HG03442 (cell line): ENCODE results near the gene THAP7.

Source experiments
- ATAC-seq: cut with Tn5 transposase; IDR thresholded peaks from one replicate; pipeline ENCODE4 v1.9.1; 2021; ENCODE audit warnings: mild to moderate bottlenecking, moderate library complexity; ENCODE audit not compliant: unreplicated experiment

Gene THAP7

DNA sequence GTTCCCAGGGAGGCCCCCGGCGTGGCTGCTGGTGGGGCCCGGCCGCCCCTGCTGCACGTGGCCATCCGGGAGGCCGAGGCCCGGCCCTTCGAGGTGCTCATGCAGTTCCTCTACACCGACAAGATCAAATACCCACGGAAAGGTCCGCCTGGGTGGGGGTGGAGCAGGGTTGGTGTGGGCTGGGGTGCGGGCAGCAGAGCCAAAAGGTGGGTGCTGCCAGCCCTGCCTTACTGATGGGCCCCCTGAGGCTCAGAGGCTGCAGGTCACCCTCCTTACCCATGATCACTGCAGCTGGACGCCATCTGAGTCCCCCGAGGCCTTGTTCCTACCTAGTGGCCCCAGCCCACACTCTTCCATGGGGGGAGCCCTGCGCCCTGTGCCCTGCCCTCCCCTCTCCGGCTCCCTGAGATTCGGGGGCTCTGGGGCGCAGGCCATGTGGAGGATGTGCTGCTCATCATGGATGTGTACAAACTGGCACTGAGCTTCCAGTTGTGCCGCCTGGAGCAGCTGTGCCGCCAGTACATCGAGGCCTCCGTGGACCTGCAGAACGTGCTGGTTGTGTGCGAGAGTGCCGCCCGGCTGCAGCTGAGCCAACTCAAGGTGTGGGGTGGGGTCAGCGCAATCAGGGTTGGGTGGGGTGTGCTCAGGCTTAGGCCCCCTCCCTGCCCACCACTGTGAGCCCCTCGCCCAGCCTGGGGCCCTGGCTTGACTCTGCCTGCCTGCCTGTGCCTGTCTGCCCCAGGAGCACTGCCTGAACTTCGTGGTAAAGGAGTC, 7.6 kb downstream of the THAP7 start:
- ATAC-seq, result no peak

DNA sequence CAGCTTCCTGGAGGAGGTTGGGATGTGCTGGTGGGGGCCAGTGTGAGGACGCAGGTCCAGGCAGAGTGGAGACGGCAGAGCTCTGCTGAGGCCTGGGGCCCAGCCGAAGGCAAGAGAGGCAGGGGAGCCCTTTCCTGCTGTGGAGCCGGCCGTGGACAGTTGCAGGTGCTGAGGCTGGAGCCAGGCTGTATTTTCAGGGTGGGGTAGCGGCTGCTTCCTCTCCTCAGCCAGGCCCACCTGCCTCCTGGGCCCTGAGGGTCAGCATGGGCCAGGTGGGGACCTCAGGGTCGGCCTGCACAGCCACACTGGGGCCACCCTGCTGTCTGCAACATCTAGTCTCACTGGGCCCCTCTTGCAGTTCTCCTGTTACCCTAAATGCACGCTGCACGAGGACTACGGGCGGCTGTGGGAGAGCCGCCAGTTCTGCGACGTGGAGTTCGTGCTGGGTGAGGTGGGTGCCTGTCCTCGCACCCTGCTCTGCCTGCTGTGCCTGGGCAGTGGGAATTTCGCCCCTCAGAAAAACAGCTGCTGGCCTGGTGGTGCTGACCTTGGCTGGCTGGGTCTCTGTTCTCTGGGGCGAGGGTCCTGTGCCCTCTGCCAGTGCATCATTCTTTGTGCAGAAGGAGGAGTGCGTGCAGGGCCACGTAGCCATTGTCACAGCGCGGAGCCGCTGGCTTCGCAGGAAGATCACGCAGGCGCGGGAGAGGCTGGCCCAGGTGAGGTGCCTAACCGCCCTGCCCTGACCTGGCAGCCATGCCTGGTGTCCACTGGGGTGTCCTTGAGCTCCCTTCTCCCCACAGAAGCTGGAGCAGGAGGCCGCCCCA, 8.4 kb downstream of the THAP7 start:
- no peak for ATAC-seq

DNA sequence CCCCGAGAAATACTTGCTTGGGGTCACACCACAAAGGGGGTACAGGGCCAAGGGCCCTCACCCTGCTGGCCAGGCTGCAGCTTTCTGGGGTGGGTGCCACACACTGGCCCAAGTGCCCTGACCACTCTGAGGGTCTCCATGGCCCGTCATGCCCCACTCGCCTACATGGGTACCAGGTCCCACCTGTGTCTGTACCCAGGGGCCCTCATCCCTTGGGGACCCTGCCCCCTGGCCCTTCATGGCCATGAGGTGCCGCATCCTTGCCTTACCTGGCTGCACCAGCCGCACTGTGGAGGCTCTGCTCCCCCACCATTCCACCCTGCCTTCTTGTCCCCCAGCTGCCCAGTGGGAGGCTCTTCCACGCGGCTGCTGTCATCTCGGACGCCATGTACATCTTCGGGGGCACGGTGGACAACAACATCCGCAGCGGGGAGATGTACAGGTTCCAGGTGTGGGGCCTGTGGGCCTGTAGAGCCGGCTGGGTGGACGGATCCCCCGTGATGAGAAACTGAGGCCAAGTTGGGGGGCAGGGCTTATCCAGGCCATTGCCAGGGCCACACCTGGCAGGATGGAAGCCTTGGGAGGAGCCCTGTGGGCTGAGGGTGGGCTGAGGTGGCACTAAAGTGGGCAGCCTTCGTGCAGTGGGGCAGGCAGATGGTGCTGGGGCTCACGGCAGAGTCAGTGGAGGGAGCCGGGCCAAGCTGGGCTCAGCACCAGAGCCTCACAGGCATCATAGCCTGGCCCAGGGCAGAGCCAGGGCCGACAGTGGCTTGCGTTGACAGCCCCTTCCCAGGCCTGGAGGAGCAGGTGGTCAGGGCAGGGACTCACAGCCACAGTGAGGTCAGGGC, 9.2 kb downstream of the THAP7 start:
- no peak for ATAC-seq

DNA sequence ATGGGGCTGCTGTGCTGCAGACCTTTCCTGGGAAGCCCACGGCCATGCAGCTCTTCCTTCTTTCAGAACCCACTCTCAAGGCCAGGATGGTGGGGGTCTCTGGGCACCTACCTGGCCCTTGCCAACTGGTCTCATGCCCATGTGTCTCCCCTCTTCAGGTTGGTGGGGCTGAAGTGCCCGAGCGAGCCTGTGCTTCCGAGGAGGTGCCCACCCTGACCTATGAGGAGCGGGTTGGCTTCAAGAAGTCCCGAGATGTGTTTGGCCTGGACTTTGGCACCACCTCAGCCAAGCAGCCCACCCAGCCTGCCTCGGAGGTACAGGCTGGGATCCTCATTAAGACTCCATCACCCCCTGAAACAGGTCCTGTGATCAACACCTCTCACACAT, 9.9 kb downstream of the THAP7 start:
- ATAC-seq, result no peak

DNA sequence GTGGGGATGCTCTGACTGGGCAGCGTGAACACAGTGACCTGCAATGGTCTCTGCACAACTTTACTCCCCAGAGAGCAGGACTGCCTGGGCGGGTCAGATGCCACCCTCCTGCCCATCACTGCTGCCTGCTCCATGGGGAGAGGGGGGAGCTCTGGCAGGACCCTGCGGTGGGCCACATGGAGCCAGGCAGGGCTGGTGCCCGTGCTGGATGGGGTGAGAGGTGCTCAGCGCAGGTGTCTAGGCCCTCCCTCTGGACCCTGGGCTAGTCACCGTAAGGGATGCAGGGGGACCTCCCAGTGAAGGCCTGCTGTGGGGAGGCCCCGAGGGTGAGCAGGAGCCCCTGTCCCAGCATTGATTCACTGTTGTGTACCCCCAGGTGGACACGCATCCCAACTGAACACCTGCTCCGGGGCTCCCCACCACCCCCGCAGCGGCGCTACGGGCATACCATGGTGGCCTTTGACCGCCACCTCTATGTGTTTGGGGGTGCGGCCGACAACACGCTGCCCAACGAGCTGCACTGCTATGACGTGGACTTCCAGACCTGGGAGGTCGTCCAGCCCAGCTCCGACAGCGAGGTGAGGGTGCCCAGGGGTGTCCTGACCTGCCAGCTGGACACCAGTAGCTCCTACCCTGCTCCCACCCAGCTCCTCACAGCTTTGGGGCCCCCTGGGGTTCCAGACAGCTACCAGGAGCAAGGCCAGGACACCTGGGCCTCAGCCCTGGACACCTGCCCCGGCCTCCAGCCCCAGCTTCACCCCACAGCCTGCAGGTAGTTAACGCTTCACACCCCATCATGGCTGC, 10.5 kb downstream of the THAP7 start:
- no peak for ATAC-seq

DNA sequence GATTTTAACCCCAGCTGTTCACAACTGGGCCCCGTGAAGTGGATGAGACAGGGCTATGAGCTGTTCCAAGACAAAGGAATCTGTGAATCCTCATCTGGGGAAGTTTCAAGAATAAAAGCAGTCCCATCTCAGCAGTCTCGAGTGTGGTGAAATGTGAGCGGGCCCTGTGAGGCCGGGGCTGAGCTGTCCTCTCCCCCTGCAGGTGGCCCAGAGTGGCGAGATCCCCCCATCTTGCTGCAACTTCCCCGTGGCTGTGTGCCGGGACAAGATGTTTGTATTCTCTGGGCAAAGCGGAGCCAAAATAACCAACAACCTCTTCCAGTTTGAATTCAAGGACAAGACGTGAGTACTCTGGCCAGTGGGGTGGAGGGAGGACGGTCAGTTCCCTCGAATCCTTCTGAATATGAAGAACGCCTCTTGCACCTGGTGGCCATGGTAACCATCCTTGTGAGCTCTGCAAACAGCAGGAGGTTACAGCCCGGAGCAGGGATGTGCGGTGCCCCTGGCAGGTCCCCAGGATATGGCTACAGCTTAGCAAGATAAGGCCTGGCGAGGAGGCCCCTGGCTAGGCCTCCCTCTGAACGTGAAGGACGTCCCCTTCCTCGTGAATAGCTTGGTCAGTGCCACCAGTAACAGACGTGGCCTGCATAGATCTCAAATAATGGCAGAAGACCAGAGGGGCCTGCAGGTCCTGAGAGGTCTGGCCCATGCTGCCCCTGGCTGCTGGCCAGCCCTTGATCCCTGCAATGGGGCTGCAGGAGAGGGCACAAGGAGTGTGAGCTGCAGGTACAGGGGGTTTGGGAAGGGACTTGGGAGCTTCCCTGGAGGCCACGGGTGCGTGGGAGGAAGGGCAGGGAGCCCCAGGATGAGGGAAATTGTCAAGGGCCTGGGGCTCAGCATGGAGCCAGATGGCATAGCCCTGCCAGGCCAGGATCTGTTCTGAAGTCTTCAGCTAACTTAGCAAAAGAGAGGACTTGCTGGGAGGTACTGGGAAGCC, 11.4 kb downstream of the THAP7 start:
- no peak for ATAC-seq

DNA sequence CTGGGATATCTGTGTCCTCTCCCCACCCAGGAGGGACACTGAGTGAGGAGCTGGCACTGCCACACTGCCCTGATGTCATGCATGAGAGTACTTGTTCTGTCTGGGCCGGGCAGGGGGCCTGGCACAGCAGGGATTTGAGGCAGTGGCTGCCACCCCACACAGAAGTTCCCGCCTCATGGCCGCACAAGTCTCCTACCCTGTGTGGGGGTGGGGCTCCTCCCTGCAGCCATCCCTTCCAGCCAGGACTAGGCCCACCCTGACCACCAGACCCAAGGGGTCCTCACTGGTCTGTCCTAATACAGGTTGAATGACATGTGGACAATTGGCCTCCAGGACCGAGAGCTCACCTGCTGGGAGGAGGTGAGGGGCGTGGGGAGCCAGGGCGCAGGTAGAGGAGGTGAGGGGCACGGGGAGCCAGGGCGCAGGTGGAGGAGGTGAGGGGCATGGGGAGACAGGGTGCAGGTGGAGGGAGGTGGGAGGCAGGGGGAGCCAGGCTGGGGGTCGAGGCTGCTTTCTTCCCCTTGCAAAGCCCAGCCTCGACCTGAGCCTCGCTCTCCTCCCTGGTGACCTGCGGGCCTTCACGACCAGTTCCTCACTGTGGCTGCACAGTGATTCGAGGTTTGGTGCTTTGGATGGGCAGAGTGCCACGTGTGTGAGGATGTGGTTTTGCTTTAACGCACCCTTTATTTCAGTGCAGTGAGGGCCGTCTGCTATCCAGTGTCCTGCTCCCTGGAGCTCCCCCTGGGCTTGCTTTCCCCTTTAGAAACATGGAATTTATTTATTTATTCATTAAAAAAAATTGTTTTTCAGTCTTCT, 12.4 kb downstream of the THAP7 start:
- ATAC-seq, result no peak

DNA sequence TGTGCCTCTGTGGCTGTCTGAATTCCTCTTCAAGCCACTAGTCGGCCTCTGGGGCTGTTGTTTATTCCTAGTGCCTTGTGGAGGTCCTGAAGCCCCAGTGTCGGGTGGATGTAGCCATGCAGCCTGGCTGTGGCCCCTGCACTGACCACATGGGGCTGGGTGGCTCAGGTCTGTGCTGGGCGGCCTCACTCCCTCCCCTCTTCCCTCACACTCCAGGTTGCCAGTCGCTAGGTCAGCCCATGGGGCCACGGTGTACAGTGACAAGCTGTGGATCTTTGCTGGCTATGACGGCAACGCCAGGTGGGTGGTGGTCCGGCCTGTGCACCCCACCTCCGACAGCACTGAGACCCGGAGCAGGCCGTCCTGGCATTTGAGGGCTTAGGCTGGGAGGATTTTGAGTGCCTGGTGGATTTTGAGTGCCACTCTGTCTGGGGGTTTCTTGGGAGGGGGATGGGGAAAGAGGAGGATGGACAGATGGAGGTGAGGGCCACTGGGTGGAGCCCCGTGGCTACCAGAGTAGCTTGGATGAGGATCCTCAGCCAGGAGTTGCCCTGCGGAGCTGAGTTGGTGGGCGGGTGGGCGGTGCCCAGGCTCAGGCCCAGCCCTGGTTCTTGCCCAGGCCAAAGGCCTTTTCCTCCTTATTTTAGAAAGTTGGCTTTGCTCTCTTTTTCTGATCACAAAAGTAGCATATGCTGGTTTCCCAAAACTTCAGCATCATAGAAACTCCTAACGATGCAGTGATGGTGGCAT, 13.2 kb downstream of the THAP7 start:
- no peak for ATAC-seq

DNA sequence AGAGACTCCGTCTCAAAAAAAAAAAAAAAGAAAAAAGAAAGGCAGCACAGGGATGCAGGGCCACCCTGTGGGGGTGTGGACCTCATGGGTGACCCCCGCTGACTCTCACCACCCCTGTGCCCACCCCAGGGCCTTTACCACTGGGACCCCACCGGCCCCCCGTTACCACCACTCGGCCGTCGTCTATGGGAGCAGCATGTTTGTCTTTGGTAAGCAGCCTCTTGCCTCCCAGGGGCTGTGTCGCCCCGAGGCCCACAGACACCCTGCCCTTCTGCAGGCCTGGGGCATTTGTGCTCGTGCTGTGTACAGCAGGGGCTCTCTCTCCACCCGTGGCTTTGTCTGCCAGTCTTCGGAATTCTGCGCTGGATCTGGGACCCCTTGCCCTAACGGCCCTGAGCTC, 14.5 kb downstream of the THAP7 start:
- no peak for ATAC-seq

DNA sequence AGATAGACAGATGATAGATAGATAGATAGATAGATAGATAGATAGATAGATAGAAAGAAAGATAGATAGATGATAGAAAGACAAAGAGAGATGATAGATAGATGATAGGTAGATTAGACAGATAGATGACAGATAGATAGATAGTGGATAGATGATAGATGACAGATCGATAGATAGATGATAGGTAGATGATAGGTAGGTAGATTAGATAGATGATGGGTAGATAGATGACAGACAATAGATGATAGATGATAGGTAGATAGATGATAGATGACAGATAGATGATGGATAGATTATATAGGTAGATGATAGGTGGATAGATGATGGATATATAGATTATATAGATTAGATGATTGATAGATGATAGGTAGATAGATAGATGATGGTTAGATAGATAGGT, 15.6 kb downstream of the THAP7 start:
- no peak for ATAC-seq

DNA sequence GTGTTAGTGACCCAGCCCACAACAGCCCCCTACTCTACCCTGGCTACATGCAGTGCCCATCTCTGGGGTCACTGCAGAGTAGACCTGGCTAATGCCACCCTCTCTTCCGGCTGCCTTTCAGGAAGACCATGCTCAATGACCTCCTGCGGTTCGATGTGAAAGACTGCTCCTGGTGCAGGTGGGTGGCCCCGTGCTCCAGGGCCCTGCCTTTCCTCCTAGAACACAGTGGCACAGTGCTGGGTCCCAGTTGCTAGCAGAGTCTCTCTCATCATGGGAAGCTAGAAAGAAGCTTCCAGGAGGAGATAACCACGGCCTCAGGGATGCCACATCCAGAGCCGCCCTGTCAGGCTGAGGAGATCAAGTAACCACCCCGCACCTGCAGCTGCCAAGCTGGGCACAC, 16.2 kb downstream of the THAP7 start:
- no peak for ATAC-seq

DNA sequence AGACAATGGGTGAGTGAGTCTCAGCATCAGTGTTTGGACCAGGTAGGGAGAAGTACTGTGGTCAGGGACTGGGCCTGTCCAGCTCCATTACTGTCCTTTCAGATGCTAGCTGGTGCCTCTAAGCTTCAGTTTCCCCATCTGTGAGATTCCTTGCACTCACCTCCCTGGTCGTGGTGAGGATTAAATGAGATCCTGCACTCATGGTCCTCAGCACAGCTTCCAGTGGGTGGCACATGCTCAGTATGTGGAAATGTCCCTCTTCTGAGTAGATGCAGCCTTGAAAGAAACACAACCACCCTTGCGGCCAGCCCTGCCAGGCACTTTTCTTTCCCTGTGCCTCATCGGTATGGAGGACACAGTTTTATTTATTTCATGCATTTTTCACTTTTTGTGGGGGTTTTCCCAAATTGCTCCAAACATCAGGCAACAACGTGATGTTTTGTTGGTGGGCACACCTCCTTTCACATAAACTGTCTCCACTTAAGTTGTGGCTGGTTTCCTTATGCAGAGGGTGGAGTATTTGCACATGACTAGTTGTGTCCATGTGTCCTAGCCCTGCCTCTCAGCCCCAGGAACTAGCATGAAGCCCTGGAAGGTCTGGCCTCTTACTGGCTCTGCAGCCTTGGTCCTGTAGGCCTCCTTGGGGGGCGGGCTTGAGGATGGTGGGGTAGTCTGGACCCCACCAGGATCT, 18.7 kb downstream of the THAP7 start:
- no peak for ATAC-seq

DNA sequence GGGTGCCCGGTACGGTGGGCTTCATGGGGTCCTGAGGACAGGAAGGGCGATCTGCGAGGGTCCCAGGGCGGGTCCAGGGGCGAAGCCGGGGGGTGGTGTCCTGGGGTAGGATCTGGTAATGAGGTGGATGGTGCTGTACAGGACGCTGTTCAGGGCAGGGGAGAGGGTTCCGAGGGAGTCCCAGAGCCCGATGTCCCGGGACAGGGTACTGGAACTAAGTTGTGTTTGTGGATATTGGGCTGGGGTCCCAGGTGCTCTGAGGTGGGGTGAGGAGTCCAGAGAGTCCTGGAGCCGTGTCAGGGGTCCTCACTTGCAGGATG, 19.4 kb downstream of the THAP7 start:
- ATAC-seq, result no peak

DNA sequence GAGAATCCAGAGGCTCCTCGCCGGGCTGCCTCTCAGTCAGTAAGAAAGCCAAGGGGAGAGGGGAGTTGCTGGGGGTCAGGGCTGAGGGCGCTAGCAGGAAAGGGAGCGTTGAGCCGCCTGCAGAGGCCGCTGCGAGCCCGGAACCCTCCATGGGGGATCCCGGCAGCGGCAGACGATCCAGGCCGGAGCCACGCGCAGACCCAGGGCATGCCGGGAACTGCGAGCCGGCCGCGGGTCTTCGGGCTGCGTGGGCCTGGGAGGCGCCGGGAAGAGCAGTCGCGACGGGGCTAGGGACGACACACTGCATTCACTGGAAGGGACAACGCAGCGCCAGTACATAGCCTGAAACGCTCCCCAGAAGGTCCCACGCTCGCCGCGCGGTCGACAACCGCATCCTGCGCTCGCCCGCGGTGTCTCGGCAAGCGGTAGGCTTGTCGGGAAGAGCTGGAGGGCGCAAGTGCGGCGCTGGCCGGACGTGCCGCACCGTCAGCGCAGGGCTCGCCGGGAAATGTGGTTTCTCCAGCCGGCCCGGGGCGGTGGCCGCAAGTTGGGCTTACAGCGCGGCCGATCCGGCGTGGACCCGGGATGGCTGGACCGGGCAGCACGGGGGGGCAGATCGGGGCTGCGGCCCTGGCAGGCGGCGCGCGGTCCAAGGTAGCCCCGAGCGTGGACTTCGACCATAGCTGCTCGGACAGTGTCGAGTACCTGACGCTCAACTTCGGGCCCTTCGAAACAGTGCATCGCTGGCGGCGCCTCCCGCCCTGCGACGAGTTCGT, 19.9 kb downstream of the THAP7 start, which contains the start of gene LZTR1:
Gene LZTR1, plus strand, starts transcription at position 511 of the 776 bp plus-strand sequence. Its CDS starts 75 bp downstream, at position 586.
- ATAC-seq, result peak; percentile 74

DNA sequence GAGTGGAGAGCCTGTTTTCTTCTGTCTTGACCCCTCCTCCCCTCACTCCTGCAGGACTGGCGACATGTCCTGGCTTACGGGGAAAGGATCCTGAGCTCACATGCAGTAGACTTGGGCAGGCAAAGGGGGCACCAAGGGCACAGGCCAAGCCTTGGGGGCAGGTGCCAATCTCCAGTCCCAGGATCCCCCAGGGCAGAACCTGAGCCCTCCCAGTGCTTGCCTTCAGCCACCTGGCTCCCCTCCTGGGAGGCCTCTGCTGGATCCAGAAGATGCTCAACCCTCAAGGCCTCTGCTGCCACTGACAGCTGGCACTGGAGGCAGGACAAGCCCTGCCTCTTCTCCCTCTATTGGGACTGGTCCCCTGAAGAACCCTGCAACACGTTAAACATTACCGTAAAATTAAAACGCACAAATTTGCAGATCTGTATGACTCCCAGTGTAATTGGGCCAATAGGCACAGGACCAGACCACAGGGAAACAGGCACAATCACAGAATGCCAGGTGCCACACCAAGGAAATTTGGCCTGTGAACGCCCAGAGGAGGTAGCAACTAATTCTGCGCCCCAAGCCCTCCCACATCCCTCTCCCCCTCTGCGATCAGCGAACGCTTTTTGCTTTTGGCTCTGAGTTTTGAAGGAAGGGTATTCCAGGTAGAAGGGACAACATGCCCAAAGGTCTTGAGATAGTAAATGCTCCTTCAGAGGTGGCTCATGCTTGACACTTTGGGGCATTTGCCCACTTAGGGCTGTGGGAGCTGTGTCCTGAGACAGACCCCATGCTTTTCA, 20.8 kb downstream of the THAP7 start:
- ATAC-seq, result no peak

DNA sequence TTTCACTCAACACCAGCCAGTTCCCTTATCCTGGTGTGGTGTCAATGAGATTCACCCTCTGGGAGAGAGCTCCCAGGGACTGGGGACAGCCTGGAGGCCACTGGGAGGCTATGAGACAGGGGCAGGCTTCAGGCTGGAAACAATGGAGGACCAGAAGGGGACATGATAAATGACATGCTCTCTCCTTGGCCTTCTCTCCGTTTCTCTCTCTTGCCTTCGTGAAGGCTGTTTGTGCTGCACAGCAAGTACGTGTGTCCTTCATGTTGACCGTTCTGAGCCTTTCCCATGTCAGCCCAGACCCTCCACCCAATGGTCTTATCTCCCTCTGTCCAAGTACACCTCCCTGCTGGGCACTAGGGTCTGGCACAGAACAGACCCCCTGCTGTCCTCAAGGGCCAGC, 21.4 kb downstream of the THAP7 start:
- no peak for ATAC-seq
